Activated naive CD4-positive, alpha-beta T cell treated with anti-CD3 and anti-CD28 coated beads, Interleukin-2, amount 50 U/mL, for 72 hours (primary cell): ENCODE results near the gene RNF112. TPM values are rescaled to one million over a fixed set of nuclear protein-coding genes. Genes with fewer than 3 reads are reported as not detected.

ENCODE experiments used
- total RNA-seq, 2 donors: library from RNA; stranded (reverse); gene quantifications; one replicate each; pipeline ENCODE4 v1.2.3, GENCODE V29; 2022

The RNF112 gene
- total RNA-seq, 2 donors from 2014 or later, result 0.71 to 0.84 TPM

Other genes with a start within 250 kb of the RNF112 start
- gene EPN2, start 173.9 kb upstream of the RNF112 start, total RNA-seq, result 1 to 10 TPM; 2.6 to 9.7 TPM
- 1 to 10 TPM; 4.5 to 7.5 TPM for gene B9D1, start 48.5 kb upstream of the RNF112 start, total RNA-seq
- gene MAPK7, start 32.7 kb upstream of the RNF112 start, total RNA-seq, result 10 to 100 TPM in 1 of 2 donors, 1 to 10 TPM in 1; 9.1 to 33.4 TPM
- not detected for gene MFAP4, start 24.0 kb upstream of the RNF112 start, total RNA-seq
- gene SLC47A1, start 122.6 kb downstream of the RNF112 start, total RNA-seq, result under 1 TPM; 0.14 TPM
- 10 to 100 TPM; 19.4 to 35.8 TPM for gene ALDH3A2, start 237.5 kb downstream of the RNF112 start, total RNA-seq